AG09319 (cell line): ENCODE data around the gene FRAS1.

Experiments
- DNase-seq: peaks from one replicate; pipeline ENCODE4 v3.0.0-alpha.2; 2010; ENCODE audit warnings: low read depth; ENCODE audit errors: extremely low read depth
- TF ChIP-seq, protein P1 (sequence below): IDR thresholded peaks from 2 replicates; pipeline ENCODE4 v1.5.1; 2011; ENCODE audit warnings: low read depth, mild to moderate bottlenecking, inconsistent platforms, low read length, moderate library complexity

The FRAS1 gene

GRCh38 chr4:78356251-78356786 is 299.2 kb downstream of the FRAS1 start:
- no peak for DNase-seq
- TF ChIP-seq, protein P1, sequence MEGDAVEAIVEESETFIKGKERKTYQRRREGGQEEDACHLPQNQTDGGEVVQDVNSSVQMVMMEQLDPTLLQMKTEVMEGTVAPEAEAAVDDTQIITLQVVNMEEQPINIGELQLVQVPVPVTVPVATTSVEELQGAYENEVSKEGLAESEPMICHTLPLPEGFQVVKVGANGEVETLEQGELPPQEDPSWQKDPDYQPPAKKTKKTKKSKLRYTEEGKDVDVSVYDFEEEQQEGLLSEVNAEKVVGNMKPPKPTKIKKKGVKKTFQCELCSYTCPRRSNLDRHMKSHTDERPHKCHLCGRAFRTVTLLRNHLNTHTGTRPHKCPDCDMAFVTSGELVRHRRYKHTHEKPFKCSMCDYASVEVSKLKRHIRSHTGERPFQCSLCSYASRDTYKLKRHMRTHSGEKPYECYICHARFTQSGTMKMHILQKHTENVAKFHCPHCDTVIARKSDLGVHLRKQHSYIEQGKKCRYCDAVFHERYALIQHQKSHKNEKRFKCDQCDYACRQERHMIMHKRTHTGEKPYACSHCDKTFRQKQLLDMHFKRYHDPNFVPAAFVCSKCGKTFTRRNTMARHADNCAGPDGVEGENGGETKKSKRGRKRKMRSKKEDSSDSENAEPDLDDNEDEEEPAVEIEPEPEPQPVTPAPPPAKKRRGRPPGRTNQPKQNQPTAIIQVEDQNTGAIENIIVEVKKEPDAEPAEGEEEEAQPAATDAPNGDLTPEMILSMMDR, result no peak

DNA sequence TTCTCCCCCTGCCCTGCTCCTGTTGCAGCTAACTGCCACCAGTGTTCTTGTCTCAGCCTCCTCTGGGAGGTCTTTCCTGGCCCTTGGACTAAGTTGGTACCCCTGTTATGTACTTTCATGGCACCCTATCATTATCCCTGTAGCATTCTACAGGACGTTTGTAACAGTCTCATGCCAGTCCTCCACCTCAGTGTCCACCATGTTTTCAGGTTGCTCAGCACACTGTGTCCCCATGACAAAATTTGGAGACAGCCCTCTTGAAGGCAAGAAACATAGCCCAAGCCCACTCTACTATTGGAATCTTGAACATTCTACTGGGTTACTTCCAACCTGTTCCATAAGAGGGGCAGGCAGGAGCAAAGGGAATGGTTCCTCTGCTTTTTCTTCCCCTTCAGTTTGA is 300.0 kb downstream of the FRAS1 start:
- no peak for DNase-seq
- TF ChIP-seq, protein P1, result no peak

GRCh38 chr4:78360466-78360865 is 303.3 kb downstream of the FRAS1 start:
- no peak for DNase-seq
- TF ChIP-seq, protein P1, result no peak

DNA sequence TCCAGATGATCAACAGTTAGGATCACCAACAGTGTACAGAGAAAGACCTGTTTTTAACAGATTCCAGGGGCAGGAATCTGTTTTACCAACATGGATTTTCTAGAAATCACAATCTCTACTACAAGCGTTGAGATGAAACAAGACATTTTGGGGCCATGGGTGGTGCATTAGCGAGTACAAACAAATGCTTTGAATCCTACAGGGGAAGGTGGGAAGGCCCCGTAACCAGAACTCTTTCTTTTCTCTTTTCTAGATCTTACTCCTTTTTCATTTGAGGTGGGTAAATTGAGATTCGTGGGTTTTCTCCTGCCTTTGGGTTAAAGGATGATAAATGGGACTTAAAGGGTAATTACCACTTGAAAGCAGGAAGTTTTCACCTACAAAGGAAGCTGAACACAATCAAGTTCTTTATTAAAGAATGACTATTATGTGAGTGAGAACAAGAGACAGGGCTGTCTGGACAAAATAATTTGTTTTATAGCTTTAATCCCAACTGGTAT is 304.5 kb downstream of the FRAS1 start:
- TF ChIP-seq, protein P1, result no peak
- no peak for DNase-seq

DNA sequence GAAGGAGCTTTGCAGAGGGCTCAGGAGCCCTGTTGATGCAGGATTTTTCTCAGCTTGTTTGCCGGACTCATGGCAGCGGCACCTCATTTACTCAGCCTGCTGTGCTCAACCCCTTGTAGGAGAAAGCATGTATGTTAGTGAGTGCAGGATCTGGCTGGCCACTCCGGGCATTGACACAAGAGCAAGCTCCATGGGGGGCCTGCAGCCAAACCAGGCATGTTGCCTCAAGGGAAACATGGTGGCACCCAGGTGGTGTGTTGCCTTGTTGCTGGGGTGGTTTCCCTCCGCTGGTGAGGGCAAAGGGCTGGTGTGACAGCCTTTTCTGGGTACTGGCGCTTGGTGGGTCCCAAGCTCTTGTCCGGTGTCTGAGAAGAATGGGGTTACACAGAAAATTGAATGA is 305.2 kb downstream of the FRAS1 start:
- no peak for DNase-seq

DNA sequence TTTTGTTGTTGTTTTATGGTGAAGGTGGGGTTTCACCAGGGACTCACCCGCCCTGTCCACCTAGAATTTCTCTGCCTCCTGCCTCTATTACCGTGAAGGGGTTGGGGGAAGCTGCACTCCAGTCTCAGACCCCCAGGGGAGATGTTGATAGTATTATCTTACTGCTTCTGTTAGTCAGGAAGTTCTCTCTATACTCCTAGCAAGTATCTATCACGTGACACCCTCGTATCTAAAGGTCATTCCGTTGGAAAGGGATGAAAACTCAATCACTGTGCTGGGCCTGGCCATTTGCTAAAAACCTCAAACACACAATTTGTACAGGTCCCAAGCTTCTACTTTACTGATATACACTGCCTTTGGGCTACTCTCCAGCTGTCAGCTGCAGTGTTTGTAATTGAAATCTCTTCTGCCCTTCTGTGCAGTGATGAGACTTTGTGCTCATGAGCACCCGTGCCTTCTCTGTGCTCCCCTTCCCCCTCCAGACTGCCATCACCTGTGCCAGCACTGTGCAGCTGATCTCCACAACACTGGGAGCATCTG is 306.0 kb downstream of the FRAS1 start:
- no peak for DNase-seq
- TF ChIP-seq, protein P1, result no peak

More for the DNA sequence above, 305.2 kb downstream of the FRAS1 start:
- TF ChIP-seq, protein P1, result no peak

DNA sequence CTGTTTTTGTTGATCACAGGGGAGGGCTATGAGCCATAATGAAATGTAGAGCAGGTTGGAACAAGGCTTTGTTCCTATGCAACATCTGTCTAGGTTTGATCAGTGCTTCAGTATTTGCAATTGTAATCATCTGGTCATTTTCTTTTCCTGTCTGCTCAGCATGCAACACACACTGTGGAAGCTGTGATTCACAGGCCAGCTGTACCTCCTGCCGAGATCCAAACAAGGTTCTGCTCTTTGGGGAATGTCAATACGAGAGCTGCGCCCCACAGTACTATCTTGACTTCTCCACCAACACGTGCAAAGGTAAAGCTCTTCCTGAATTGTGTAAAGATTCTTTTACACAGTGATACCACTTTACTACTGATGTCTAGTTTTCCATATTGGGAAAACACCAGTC is 312.6 kb downstream of the FRAS1 start:
- TF ChIP-seq, protein P1, result no peak
- no peak for DNase-seq
